ENCODE results near the gene CALHM6.

CALHM6 gene

GRCh38 chr6:116445102-116445501 is 16.1 kb upstream of the CALHM6 start:
- H3K36me3 ChIP-seq (ENCODE audit: control insufficient read depth, insufficient read depth, low read length): no peaks in the 10 kb centered on the region
- no peaks in the 10 kb centered on the region for H3K9me3 ChIP-seq (ENCODE audit: control insufficient read depth, low read length)
- H3K4me1 ChIP-seq (ENCODE audit: control insufficient read depth, insufficient read depth, low read length, poor library complexity, severe bottlenecking): peaks cover 8% of the 10 kb centered on the region
- 75 to 84% methylated on average over 3 to 4 of the region's 5 CpGs for WGBS, 2 experiments (ENCODE audit: insufficient coverage in 2 of 2)
- H3K4me3 ChIP-seq (ENCODE audit: extremely low read depth, insufficient read depth, low read length, poor library complexity, severe bottlenecking): no peak overlapping the region
- no peak overlapping the region for H3K27ac ChIP-seq (ENCODE audit: low read depth, low read length, severe bottlenecking)

DNA sequence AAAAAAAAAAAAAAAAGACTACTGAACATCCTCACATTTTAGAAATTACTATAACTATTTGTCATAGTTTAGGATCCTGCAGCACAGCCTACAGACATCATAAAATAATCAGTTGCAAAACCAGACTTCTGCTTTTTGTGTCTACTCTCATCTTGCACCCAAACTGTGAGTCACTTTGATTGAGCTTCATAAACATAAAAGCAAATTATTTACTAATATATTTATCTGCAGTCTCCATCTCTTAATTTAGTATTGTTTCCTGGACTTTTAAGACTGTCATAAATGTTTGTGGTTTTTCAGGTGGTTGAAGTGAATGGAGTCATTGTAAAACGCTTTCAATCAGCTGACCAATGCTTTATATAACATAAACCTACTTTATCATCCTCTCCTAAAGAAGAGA is 14.8 kb upstream of the CALHM6 start:
- Histone ChIP-seq H3K9me3 (ENCODE audit: control insufficient read depth, low read length) (no peaks in the 10 kb centered on the region), H3K4me3 (ENCODE audit: extremely low read depth, insufficient read depth, low read length, poor library complexity, severe bottlenecking) (no peak overlapping the region), H3K27ac (ENCODE audit: low read depth, low read length, severe bottlenecking) (no peak overlapping the region), H3K4me1 (ENCODE audit: control insufficient read depth, insufficient read depth, low read length, poor library complexity, severe bottlenecking) (peaks cover 8% of the 10 kb centered on the region), H3K36me3 (ENCODE audit: control insufficient read depth, insufficient read depth, low read length) (no peaks in the 10 kb centered on the region)
- WGBS, 2 experiments (ENCODE audit: insufficient coverage in 2 of 2): no CpG with 5 or more reads among the region's 1 CpG

DNA sequence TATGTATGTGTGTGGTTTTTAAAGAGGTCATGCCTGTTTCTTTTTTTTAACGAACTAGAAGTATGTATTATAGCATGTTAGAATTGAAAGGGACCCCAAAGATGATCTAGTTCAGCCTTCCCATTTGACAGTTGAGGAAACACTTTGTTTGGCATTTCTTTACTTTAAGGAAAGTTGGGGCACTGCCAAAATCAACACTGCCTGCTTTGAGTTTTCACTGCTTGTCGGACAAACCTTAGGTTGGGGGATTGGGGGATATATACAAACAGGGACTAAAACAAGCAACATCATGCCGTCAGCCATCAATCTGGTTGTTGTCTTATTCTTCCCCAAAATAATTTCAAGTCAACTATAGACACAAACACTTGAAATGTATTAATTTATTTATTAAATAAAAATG is 14.1 kb upstream of the CALHM6 start:
- Histone ChIP-seq H3K4me1 (ENCODE audit: control insufficient read depth, insufficient read depth, low read length, poor library complexity, severe bottlenecking) (peaks cover 8% of the 10 kb centered on the region), H3K4me3 (ENCODE audit: extremely low read depth, insufficient read depth, low read length, poor library complexity, severe bottlenecking) (no peak overlapping the region), H3K27ac (ENCODE audit: low read depth, low read length, severe bottlenecking) (no peak overlapping the region), H3K9me3 (ENCODE audit: control insufficient read depth, low read length) (no peaks in the 10 kb centered on the region), H3K36me3 (ENCODE audit: control insufficient read depth, insufficient read depth, low read length) (no peaks in the 10 kb centered on the region)
- 100% methylated on average over 1 of the region's 3 CpGs for WGBS, 2 experiments (ENCODE audit: insufficient coverage in 2 of 2)

DNA sequence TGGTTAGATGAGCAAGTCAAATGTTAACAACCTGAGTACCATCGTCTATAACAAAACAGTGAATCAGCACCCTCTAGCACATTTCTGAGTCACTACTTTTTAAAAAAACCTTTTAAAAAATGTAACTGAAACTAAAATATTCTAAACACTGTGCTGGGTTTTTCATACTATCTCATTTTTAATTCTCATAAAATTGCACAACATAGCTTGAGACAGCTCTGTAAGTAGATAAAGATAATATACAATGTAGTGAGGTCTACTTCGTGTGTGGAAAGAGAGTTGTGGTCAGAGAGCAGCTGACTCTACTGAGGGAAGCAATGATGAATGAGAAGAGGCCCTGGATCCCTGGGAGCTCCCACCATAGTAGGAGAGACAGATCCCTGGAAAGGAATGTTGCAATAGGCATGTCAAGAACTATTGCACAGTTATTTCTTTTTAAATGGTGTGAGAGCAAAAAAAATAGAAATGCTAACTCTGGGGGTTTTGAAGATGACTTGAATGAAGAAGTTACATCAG is 13.6 kb upstream of the CALHM6 start:
- Histone ChIP-seq H3K36me3 (ENCODE audit: control insufficient read depth, insufficient read depth, low read length) (no peaks in the 10 kb centered on the region), H3K9me3 (ENCODE audit: control insufficient read depth, low read length) (no peaks in the 10 kb centered on the region), H3K4me3 (ENCODE audit: extremely low read depth, insufficient read depth, low read length, poor library complexity, severe bottlenecking) (no peak overlapping the region), H3K4me1 (ENCODE audit: control insufficient read depth, insufficient read depth, low read length, poor library complexity, severe bottlenecking) (peaks cover 8% of the 10 kb centered on the region), H3K27ac (ENCODE audit: low read depth, low read length, severe bottlenecking) (no peak overlapping the region)
- WGBS, 2 experiments (ENCODE audit: insufficient coverage in 2 of 2): 50 to 78% methylated on average over 1 of the region's 2 CpGs

DNA sequence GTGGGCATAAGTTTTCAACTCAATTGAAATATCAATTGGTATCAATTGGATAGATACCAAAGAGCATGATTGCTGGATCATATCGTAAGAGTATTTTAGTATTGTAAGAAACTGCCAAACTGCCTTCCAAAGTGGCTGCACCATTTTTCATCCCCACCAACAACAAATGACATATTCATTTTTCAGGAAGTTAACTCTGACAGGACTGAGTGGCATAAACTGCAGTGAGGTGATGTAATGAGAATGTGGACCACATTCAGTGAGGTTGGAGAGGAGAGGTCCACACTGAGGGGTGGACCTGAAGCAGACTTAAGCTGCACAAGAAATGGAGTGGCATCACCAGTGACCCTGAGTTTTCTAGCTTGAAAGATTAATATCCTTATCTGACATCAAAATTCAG is 11.6 kb upstream of the CALHM6 start:
- Histone ChIP-seq H3K4me1 (ENCODE audit: control insufficient read depth, insufficient read depth, low read length, poor library complexity, severe bottlenecking) (peaks cover 8% of the 10 kb centered on the region), H3K27ac (ENCODE audit: low read depth, low read length, severe bottlenecking) (no peak overlapping the region), H3K9me3 (ENCODE audit: control insufficient read depth, low read length) (no peaks in the 10 kb centered on the region), H3K36me3 (ENCODE audit: control insufficient read depth, insufficient read depth, low read length) (no peaks in the 10 kb centered on the region), H3K4me3 (ENCODE audit: extremely low read depth, insufficient read depth, low read length, poor library complexity, severe bottlenecking) (no peak overlapping the region)
- WGBS, 2 experiments (ENCODE audit: insufficient coverage in 2 of 2): no CpG with 5 or more reads among the region's 1 CpG

- WGBS, 2 experiments (ENCODE audit: insufficient coverage in 2 of 2): no CpG with 5 or more reads among the region's 1 CpG
- Histone ChIP-seq H3K4me3 (ENCODE audit: extremely low read depth, insufficient read depth, low read length, poor library complexity, severe bottlenecking) (no peak overlapping the region), H3K36me3 (ENCODE audit: control insufficient read depth, insufficient read depth, low read length) (no peaks in the 10 kb centered on the region), H3K9me3 (ENCODE audit: control insufficient read depth, low read length) (no peaks in the 10 kb centered on the region), H3K27ac (ENCODE audit: low read depth, low read length, severe bottlenecking) (no peak overlapping the region), H3K4me1 (ENCODE audit: control insufficient read depth, insufficient read depth, low read length, poor library complexity, severe bottlenecking) (peaks cover 8% of the 10 kb centered on the region)
Measured at GRCh38 chr6:116450185-116450710, 10.9 kb upstream of the CALHM6 start.

GRCh38 chr6:116450769-116451740 is 10.1 kb upstream of the CALHM6 start:
- no peak overlapping the region for H3K27ac ChIP-seq (ENCODE audit: low read depth, low read length, severe bottlenecking)
- H3K9me3 ChIP-seq (ENCODE audit: control insufficient read depth, low read length): no peaks in the 10 kb centered on the region
- no peaks in the 10 kb centered on the region for H3K36me3 ChIP-seq (ENCODE audit: control insufficient read depth, insufficient read depth, low read length)
- H3K4me3 ChIP-seq (ENCODE audit: extremely low read depth, insufficient read depth, low read length, poor library complexity, severe bottlenecking): no peak overlapping the region
- WGBS, 2 experiments (ENCODE audit: insufficient coverage in 2 of 2): 91 to 93% methylated on average over 4 to 5 of the region's 9 CpGs
- peaks cover 8% of the 10 kb centered on the region for H3K4me1 ChIP-seq (ENCODE audit: control insufficient read depth, insufficient read depth, low read length, poor library complexity, severe bottlenecking)

DNA sequence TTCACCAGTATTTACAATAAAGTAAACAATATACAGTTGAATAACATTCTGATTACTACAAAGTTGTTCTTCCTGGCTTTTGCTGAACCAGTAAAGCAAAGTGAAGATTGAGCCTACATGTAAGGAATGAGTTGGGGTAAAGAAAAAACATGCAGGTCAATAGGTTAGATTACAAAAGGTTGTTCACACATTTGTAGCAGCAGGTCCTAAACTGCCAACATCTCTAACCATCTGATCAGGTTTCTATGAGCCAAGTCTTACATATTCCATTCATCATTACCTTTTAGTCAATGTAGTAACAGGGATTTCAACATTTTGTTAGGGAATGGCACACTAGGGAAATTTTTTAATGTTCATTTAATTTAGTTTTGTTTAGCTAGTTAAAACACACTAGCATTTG is 9.3 kb upstream of the CALHM6 start:
- no peaks in the 10 kb centered on the region for H3K9me3 ChIP-seq (ENCODE audit: control insufficient read depth, low read length)
- H3K27ac ChIP-seq (ENCODE audit: low read depth, low read length, severe bottlenecking): no peak overlapping the region

GRCh38 chr6:116452531-116452930 is 8.6 kb upstream of the CALHM6 start:
- Histone ChIP-seq H3K4me1 (ENCODE audit: control insufficient read depth, insufficient read depth, low read length, poor library complexity, severe bottlenecking) (peaks cover under 1% of the 10 kb centered on the region), H3K4me3 (ENCODE audit: extremely low read depth, insufficient read depth, low read length, poor library complexity, severe bottlenecking) (no peak overlapping the region), H3K36me3 (ENCODE audit: control insufficient read depth, insufficient read depth, low read length) (no peaks in the 10 kb centered on the region), H3K27ac (ENCODE audit: low read depth, low read length, severe bottlenecking) (no peak overlapping the region), H3K9me3 (ENCODE audit: control insufficient read depth, low read length) (no peaks in the 10 kb centered on the region)
- no CpG with 5 or more reads among the region's 2 CpGs for WGBS, 2 experiments (ENCODE audit: insufficient coverage in 2 of 2)

More for the DNA sequence above, 9.3 kb upstream of the CALHM6 start:
- Histone ChIP-seq H3K4me1 (ENCODE audit: control insufficient read depth, insufficient read depth, low read length, poor library complexity, severe bottlenecking) (peaks cover 7% of the 10 kb centered on the region), H3K4me3 (ENCODE audit: extremely low read depth, insufficient read depth, low read length, poor library complexity, severe bottlenecking) (no peak overlapping the region), H3K36me3 (ENCODE audit: control insufficient read depth, insufficient read depth, low read length) (no peaks in the 10 kb centered on the region)

GRCh38 chr6:116456106-116456505 is 5.1 kb upstream of the CALHM6 start:
- H3K4me3 ChIP-seq (ENCODE audit: extremely low read depth, insufficient read depth, low read length, poor library complexity, severe bottlenecking): no peak overlapping the region
- H3K36me3 ChIP-seq (ENCODE audit: control insufficient read depth, insufficient read depth, low read length): no peaks in the 10 kb centered on the region
- no peaks in the 10 kb centered on the region for H3K4me1 ChIP-seq (ENCODE audit: control insufficient read depth, insufficient read depth, low read length, poor library complexity, severe bottlenecking)
- H3K9me3 ChIP-seq (ENCODE audit: control insufficient read depth, low read length): no peaks in the 10 kb centered on the region
- H3K27ac ChIP-seq (ENCODE audit: low read depth, low read length, severe bottlenecking): no peak overlapping the region
- WGBS, 2 experiments (ENCODE audit: insufficient coverage in 2 of 2): 100% methylated on average over 1 of the region's 3 CpGs; no CpG with 5 or more reads in 1 of the 2 experiments

- Histone ChIP-seq H3K4me1 (ENCODE audit: control insufficient read depth, insufficient read depth, low read length, poor library complexity, severe bottlenecking) (no peaks in the 10 kb centered on the region), H3K36me3 (ENCODE audit: control insufficient read depth, insufficient read depth, low read length) (no peaks in the 10 kb centered on the region), H3K27ac (ENCODE audit: low read depth, low read length, severe bottlenecking) (no peak overlapping the region), H3K4me3 (ENCODE audit: extremely low read depth, insufficient read depth, low read length, poor library complexity, severe bottlenecking) (no peak overlapping the region), H3K9me3 (ENCODE audit: control insufficient read depth, low read length) (no peaks in the 10 kb centered on the region)
- WGBS, 2 experiments (ENCODE audit: insufficient coverage in 2 of 2): 80 to 100% methylated on average over 1 of the region's 2 CpGs
Measured at GRCh38 chr6:116456927-116457326, 4.2 kb upstream of the CALHM6 start.

All from mesodermal cell (in vitro differentiated cells).